Inflammatory macrophage treated with lipopolysaccharide for 1 hour (primary cell): ENCODE results near the gene ZSWIM9.

Experiments used
- DNase-seq, 2 donors: peaks; one replicate each; pipeline ENCODE4 v3.0.0-alpha.2; 2020 to 2022

The ZSWIM9 gene

GRCh38 chr19:48169939-48170803 lies at the start of gene ZSWIM9, which contains the start of gene LIG1:
Gene ZSWIM9 (plus strand): TSS chr19:48170680. CDS start chr19:48171803, 1,123 bp downstream.
Gene LIG1 (minus strand): TSS chr19:48170344. CDS start chr19:48165566, 4,778 bp downstream.
- DNase-seq = peak; percentile 92 to 94

GRCh38 chr19:48121066-48121465 lies 49.4 kb upstream of the ZSWIM9 start:
- no peak for DNase-seq

GRCh38 chr19:48121909-48122371 lies 48.5 kb upstream of the ZSWIM9 start:
- DNase-seq = peak in 1 of 2 donors; percentile 51

GRCh38 chr19:48122421-48122820 lies 48.1 kb upstream of the ZSWIM9 start:
- no peak for DNase-seq

- peak in 1 of 2 donors; percentile 60 for DNase-seq
Measured at GRCh38 chr19:48123907-48124651, 46.4 kb upstream of the ZSWIM9 start.

- DNase-seq = no peak
Measured at GRCh38 chr19:48127561-48127960, 42.9 kb upstream of the ZSWIM9 start.

GRCh38 chr19:48133094-48133493 lies 37.4 kb upstream of the ZSWIM9 start:
- DNase-seq = no peak

- DNase-seq = peak in 1 of 2 donors; percentile 4
Measured at GRCh38 chr19:48135411-48135810, 35.1 kb upstream of the ZSWIM9 start.

GRCh38 chr19:48136547-48136946 lies 33.9 kb upstream of the ZSWIM9 start:
- DNase-seq = no peak

GRCh38 chr19:48137411-48137810 lies 33.1 kb upstream of the ZSWIM9 start:
- no peak for DNase-seq

- DNase-seq = no peak
Measured at GRCh38 chr19:48139053-48139452, 31.4 kb upstream of the ZSWIM9 start.

- no peak for DNase-seq
Measured at GRCh38 chr19:48147597-48148175, 22.8 kb upstream of the ZSWIM9 start.

GRCh38 chr19:48148576-48148975 lies 21.9 kb upstream of the ZSWIM9 start:
- DNase-seq = no peak

- no peak for DNase-seq
Measured at GRCh38 chr19:48149430-48149829, 21.1 kb upstream of the ZSWIM9 start.

GRCh38 chr19:48152551-48152950 lies 17.9 kb upstream of the ZSWIM9 start:
- peak; percentile 29 to 91 for DNase-seq

GRCh38 chr19:48154003-48154402 lies 16.5 kb upstream of the ZSWIM9 start:
- no peak for DNase-seq

GRCh38 chr19:48158210-48158790 lies 12.2 kb upstream of the ZSWIM9 start:
- DNase-seq = no peak

GRCh38 chr19:48168689-48169088 lies 1.8 kb upstream of the ZSWIM9 start:
- no peak for DNase-seq

- peak; percentile 60 to 88 for DNase-seq
Measured at GRCh38 chr19:48169578-48169938, 922 bp upstream of the ZSWIM9 start.

- DNase-seq = no peak
Measured at GRCh38 chr19:48170817-48171347, 402 bp downstream of the ZSWIM9 start.

GRCh38 chr19:48171710-48172109 lies 1.2 kb downstream of the ZSWIM9 start:
- DNase-seq = no peak

GRCh38 chr19:48174445-48175030 lies 4.1 kb downstream of the ZSWIM9 start:
- no peak for DNase-seq
